Type B pancreatic cell (in vitro differentiated cells): ENCODE data around the gene AKAP13. TPM values are rescaled to one million over a fixed set of nuclear protein-coding genes. Genes with fewer than 3 reads are reported as not detected.

ENCODE experiments used
- DNase-seq: peaks from one replicate; pipeline ENCODE4 v3.0.0; 2021; ENCODE audit warnings: mixed read lengths; ENCODE audit not compliant: unreplicated experiment; ENCODE audit errors: extremely low spot score
- H3K27ac Mint-ChIP-seq: 2 replicates; pipeline ENCODE4 v1.8.0; 2021; ENCODE audit warnings: mild to moderate bottlenecking, mixed read lengths
- H3K27me3 Mint-ChIP-seq: 2 replicates; pipeline ENCODE4 v1.8.0; 2021; ENCODE audit warnings: mixed read lengths
- H3K36me3 Mint-ChIP-seq: 2 replicates; pipeline ENCODE4 v1.8.0; 2021; ENCODE audit warnings: mixed read lengths
- H3K4me1 Mint-ChIP-seq: one replicate; pipeline ENCODE4 v1.8.0; 2021; ENCODE audit warnings: mixed read lengths; ENCODE audit not compliant: unreplicated experiment
- H3K4me3 Mint-ChIP-seq: 2 replicates; pipeline ENCODE4 v1.8.0; 2021; ENCODE audit warnings: mild to moderate bottlenecking, mixed read lengths
- H3K9me3 Mint-ChIP-seq: 2 replicates; pipeline ENCODE4 v1.8.0; 2021; ENCODE audit warnings: mixed read lengths
- CTCF ChIP-seq: fragments of 200-600 bp; sonication (generic); conservative IDR thresholded peaks from 2 replicates; pipeline ENCODE4 v1.5.0; 2021; ENCODE audit warnings: antibody characterized with exemption, mild to moderate bottlenecking
- total RNA-seq: library from RNA; stranded (reverse); gene quantifications from 2 replicates; pipeline ENCODE4 v1.2.1, GENCODE V29; 2021; ENCODE audit warnings: low replicate concordance

AKAP13 gene
- total RNA-seq, 1 donor from 2014 or later: 75.7 TPM

GRCh38 chr15:85689729-85690128 lies 309.3 kb downstream of the AKAP13 start:
- no peak for TF ChIP-seq CTCF
- Mint-ChIP-seq H3K4me3 (peak overlapping the region; percentile 87), H3K27me3 (no peaks in the 10 kb centered on the region), H3K9me3 (no peaks in the 10 kb centered on the region), H3K4me1 (peaks cover 14% of the 10 kb centered on the region), H3K27ac (peak overlapping the region; percentile 74), H3K36me3 (peaks cover 24% of the 10 kb centered on the region)
- DNase-seq: no peak

GRCh38 chr15:85690561-85691231 lies 310.3 kb downstream of the AKAP13 start:
- H3K27ac Mint-ChIP-seq: peak overlapping the region; percentile 50
- peaks cover 14% of the 10 kb centered on the region for H3K4me1 Mint-ChIP-seq
- no peaks in the 10 kb centered on the region for H3K9me3 Mint-ChIP-seq
- no peak for DNase-seq
- TF ChIP-seq CTCF: no peak
- peaks cover 30% of the 10 kb centered on the region for H3K36me3 Mint-ChIP-seq
- H3K4me3 Mint-ChIP-seq: peak overlapping the region; percentile 65
- no peaks in the 10 kb centered on the region for H3K27me3 Mint-ChIP-seq

GRCh38 chr15:85691350-85692240 lies 311.2 kb downstream of the AKAP13 start:
- H3K9me3 Mint-ChIP-seq: no peaks in the 10 kb centered on the region
- TF ChIP-seq CTCF: no peak
- no peak overlapping the region for H3K4me3 Mint-ChIP-seq
- peaks cover 24% of the 10 kb centered on the region for H3K36me3 Mint-ChIP-seq
- no peak for DNase-seq
- H3K27ac Mint-ChIP-seq: no peak overlapping the region
- H3K27me3 Mint-ChIP-seq: no peaks in the 10 kb centered on the region
- peaks cover 14% of the 10 kb centered on the region for H3K4me1 Mint-ChIP-seq

GRCh38 chr15:85692321-85692720 lies 311.9 kb downstream of the AKAP13 start:
- Mint-ChIP-seq H3K4me1 (peaks cover 14% of the 10 kb centered on the region), H3K9me3 (no peaks in the 10 kb centered on the region), H3K27ac (no peak overlapping the region), H3K27me3 (no peaks in the 10 kb centered on the region), H3K36me3 (peaks cover 19% of the 10 kb centered on the region), H3K4me3 (no peak overlapping the region)
- TF ChIP-seq CTCF: no peak
- no peak for DNase-seq

- Mint-ChIP-seq H3K36me3 (peaks cover 19% of the 10 kb centered on the region), H3K27ac (no peak overlapping the region)
These were observed 312.5 kb downstream of the AKAP13 start for GRCh38 chr15:85692873-85693272.

More at GRCh38 chr15:85692873-85693272, 312.5 kb downstream of the AKAP13 start:
- DNase-seq: no peak
- TF ChIP-seq CTCF: no peak
- H3K4me1 Mint-ChIP-seq: peaks cover 14% of the 10 kb centered on the region
- no peaks in the 10 kb centered on the region for H3K9me3 Mint-ChIP-seq
- no peaks in the 10 kb centered on the region for H3K27me3 Mint-ChIP-seq
- H3K4me3 Mint-ChIP-seq: no peak overlapping the region
